Germinal center (tissue), 1 donor: ENCODE results near the gene MEMO1.
"Not testable (repeated sequence)": the region's sequence is repeated elsewhere in the genome, so short reads cannot be mapped to it uniquely, and the experiment has no call there.

Experiments used
- DNase-seq: peaks from one replicate; pipeline ENCODE4 v3.0.0; 2012; ENCODE audit warnings: mixed read lengths, low spot score

Gene MEMO1

DNA sequence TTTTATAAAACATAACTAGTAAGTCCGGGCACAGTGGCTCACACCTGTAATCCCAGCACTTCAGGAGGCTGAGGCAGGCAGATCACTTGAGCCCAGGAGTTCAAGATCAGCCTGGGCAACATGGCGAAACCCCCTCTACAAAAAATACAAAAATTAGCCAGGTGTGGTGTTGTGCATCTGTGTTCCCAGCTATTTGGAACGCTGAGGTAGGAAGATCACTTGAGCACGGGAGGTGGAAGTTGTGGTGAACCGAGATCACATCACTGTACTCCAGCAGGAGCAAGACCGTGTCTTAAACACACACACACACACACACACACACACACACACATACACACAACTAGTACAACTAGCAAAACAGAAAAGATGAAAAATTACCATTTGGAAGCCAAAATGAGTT, 103.3 kb downstream of the MEMO1 start:
- not testable (repeated sequence) for DNase-seq

DNA sequence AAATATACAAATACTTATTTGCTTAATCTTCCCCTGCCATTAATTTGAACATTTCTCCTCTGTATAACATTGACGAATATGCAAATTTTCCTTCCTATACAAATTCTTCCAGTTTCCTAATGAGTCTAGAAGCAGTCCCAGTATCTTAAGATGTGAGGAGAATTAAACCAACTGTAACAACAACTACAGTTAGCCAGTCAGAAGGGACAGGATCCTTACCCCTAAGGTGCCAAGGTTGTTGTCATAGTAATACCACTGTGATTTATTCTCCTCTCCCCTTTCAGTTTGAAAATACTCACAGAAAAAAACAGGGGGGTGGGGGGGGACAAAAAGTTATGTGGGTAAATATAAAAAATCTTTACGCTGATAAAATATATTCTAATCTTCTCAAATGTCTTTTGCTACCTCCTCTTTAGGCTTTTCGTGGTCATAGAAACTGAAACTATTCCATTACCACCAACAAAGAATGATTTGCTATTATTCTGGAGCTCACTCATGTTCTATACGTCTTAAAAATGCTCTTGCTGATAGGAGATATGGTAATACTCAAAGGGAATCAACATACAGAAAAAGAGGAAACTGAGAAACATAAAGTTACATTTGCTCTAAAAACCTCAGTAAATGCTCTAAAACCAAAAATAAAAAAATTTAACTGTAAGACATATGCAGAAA, 107.6 kb downstream of the MEMO1 start:
- no peak for DNase-seq

DNA sequence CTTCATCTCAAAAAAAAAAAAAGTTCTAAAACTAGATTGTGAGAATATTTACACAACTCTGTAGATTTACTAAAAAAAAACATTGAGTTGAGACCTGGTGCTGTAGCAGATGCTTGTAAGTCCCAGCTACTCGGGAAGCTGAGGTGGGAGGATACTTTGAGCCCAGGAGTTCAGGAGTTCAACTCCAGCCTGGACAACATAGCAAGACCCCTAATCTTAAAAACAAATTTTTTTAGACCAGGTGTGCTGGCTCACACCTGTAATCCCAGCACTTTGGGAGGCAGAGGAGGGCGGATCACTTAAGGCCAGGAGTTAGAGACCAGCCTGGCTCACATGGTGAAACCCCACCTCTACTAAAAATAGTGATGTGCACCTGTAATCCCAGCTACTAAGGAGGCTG, 108.9 kb downstream of the MEMO1 start:
- no peak for DNase-seq

DNA sequence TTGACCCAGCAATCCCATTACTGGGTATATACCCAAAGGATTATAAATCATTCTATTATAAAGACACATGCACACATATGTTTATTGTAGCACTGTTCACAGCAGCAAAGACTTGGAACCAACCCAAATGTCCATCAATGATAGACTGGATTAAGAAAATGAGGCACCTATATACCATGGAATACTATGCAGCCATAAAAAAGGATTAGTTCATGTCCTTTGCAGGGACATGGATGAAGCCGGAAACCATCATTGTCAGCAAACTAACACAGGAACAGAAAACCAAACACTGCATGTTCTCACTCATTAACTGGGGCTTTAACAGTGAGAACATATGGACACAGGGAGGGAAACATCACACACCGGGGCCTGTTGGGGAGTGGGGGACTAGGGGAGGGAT, 110.7 kb downstream of the MEMO1 start:
- not testable (repeated sequence) for DNase-seq

DNA sequence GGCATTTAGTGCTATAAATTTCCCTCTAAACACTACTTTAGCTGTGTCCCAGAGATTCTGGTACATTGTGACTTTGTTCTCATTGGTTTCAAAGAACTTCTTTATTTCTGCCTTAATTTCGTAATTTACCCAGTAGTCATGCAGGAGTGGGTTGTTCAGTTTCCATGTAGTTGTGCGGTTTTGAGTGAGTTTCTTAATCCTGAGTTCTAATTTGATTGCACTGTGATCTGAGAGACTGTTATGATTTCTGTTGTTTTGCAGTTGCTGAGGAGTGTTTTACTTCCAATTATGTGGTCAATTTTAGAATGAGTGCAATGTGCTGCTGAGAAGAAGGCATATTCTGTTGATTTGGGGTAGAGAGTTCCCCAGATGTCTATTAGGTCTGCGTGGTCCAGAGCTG, 112.5 kb downstream of the MEMO1 start:
- DNase-seq: not testable (repeated sequence)

DNA sequence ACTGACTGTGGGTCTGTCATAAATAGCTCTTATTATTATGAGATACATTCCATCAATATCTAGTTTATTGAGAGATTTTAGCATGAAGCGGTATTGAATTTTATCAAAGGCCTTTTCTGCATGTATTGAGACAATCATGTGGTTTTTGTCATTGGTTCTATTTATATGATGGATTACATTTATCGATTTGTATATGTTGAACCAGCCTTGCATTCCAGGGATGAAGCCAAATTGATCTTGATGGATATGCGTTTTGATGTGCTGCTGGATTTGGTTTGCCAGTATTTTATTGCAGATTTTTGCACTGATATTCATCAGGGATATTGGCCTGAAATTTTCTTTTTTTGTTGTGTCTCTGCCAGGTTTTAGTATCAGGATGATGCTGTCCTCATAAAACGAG, 113.5 kb downstream of the MEMO1 start:
- not testable (repeated sequence) for DNase-seq

DNA sequence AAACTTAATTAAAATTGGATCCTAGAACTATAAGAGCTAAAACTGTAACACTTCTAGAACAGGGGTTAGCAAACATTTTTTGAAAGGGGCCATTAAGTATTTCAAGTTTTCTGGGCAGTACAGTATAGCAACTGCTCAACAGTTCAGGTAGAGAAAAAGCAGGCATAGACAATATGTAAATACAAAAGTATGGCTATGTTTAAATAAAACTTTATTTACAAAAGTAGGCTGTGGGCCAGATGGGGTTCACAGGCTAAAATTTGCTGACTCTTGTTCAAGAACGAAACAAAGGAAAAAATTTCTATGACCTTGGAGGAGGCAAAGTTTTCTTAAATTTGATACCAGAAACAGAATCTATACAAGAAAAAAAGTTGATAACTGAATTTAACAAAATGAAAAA, 114.5 kb downstream of the MEMO1 start:
- no peak for DNase-seq

DNA sequence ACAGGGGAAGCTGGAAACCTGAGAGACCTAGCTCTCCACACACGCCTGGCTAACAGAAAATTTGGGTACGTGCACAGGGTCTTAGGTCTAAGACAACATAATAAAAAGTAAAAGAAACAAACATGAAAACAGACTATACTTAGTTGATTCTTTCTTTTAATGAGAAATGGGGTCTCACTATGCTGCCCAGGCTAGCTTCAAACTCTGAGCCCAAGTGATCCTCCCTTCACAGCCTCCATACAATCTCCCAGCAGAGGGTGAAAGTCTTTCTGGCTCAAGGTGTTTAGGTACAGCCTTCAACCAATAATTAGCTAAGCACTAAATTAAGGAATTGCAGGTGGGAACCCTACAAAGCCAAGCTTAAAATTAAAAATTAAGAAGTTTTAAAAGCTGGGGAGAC, 116.2 kb downstream of the MEMO1 start:
- DNase-seq: no peak

DNA sequence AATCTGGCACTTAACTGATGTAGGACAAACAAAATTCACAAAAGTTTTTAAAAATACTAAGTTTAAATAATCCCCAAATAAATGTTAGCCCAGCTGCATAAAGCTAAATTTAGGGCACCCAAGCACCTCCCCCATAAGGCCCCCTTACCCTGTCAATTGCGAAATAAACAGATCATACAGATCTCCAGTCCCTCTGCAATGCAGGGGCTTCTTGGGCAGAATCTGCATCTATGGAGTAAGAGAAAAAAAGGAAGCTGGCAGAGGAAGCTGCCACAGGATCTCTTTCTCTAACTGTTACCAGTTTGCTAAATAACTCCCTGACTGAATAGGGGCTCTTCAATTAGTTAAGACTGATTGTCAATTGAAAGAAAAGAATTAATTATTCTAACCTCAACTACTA, 117.7 kb downstream of the MEMO1 start:
- no peak for DNase-seq

DNA sequence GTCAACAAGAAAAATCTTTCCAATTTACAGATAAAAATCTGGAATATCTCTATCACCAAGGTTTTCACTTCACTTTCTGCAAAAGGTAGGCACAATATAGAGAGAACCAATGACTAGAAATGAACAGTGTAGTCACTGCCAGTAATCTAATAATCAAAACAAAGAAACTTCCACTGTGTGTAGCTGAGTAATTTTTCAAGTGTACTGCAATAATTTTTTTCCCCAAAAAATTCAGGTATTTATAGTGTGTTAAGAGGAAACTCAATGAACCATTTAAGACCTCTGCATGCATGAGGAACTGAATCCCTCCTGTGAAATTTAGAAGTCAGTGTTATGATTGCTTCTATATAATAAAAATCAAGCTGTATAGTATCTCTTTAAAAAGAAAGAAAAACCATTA, 121.8 kb downstream of the MEMO1 start:
- no peak for DNase-seq

DNA sequence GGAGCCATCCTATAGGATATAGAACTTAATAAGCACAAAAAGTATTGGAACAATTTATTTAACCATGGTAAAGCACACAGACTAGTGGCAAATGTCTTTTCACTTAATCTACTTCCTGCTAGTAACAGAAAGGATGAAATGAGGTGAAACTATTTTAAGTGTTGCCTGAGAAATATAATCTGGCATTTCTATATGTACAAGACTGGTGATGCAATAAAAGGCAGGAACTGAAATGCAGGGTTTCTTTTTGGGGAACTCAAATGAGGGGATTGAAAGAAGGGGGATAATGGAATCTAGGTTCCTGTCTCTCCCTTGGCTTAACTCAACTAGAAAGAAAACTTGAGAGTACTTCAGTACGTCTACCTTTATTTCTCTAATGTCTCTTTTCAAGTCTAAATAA, 122.3 kb downstream of the MEMO1 start:
- DNase-seq: no peak

DNA sequence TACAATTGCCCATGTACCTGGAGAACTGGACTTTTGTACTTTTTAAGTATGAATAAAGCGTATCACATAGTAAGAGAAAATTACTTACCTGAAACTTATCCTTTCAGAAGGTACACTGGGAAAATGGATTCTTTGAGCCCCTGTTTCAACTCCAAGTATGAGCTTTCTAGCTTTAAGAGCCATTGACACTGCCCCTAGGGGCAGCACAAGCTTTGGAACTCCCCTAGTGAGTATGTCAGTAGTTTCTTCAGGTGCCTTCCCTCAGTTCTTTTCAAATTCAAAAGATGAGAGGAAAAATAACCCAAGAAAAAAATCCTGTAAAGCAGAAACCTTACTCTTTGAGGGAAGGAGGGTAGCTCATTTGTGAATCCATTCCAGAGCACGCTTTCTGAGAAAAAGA, 124.1 kb downstream of the MEMO1 start:
- DNase-seq: no peak

DNA sequence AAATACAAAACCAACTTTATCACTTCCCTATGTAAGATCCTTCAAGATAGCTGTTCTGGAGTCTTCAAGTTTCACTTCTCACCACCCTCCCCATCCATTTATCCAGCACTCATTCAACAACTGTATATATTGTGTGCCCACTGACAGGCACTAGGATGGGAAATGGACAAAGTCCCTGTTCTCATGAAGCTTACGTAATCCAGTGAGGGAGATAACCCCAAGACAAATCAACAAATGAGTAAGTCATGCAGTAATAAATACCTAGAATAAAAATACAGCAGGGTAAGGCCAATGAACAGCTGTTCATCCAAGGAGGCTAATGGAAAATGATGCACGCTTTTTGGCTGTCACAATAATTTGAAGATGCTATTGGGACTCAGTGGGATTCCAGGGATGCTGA, 133.8 kb downstream of the MEMO1 start:
- DNase-seq: no peak

DNA sequence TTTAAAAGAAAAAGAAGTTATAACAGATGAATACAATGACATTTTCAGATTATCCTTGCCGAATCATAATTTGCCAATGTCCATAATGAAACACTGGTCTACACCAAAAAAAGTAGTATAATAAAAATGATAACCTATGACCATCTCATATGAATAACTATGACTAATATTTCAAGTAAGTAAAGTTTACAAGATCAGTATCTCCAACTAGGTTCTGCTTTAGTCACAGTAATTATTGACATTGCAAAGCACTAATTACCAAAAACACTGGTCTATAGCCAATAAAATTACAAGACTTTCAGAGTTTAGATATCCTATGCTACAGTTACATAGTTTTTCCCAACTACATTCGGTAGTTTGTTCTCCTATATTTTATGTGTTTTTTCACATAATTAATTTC, 136.7 kb downstream of the MEMO1 start:
- DNase-seq: no peak

DNA sequence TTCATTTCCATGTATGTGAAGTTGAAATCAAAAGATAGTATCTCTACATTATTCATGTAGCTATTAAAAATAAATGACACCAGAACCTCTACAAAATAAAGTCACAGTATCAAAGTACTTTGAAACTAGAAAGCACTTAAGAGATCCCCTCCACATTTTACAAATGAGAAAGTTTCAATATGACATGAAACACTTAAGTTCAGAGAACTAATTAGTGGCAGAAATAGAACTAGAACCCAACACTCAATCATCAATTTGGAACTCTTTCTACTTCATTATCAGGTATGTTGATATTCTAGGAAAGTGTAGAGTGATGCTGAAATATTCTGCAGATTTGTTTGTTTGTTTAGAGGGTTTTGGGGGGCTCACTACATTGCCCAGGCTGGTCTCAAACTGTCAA, 145.6 kb downstream of the MEMO1 start:
- no peak for DNase-seq

DNA sequence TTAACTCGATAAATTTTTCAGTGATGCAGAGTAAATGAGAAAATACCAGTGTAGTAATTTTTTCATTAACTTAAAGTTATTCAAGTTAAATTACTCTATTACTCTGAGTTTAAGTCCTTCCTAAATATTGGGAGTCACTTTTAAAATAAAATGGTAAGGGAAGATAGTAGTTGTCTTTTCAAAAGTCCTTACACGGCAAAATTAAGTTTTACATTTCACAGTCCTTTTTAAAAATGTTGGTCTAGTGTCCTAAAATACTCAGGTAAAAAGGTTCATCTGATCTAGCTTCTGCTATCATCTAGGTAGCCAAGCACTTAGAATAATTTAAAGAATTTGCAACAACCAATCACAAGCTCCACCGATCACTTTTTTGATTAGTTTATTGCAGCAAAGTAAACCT, 146.9 kb downstream of the MEMO1 start:
- DNase-seq: no peak

DNA sequence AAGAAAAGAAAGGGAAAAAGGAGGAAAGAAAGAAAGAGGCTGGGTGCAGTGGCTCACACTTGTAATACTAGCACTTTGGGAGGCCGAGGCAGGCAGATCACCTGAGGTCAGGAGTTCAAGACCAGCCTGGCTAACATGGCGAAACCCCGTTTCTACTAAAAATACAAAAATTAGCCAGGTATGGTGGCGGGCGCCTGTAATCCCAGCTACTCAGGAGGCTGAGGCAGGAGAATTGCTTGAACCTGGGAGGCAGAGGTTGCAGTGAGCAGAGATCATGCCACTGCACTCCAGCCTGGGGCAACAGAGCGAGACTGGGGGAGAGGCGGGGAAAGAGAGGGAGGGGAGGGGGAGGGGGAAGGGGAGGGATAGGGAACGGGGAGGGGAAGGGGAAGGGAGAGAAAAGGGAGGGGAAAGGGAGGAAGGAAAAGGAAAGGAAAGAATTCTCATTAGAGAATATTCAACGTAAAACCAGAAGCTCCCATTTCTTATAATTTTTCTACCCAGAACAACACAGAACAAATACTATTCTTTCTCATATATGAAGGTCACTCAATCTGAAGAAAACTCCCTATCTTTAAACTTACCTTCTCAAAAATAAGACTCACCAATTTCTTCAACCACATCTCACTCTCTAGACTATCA, 147.7 kb downstream of the MEMO1 start:
- not testable (repeated sequence) for DNase-seq

DNA sequence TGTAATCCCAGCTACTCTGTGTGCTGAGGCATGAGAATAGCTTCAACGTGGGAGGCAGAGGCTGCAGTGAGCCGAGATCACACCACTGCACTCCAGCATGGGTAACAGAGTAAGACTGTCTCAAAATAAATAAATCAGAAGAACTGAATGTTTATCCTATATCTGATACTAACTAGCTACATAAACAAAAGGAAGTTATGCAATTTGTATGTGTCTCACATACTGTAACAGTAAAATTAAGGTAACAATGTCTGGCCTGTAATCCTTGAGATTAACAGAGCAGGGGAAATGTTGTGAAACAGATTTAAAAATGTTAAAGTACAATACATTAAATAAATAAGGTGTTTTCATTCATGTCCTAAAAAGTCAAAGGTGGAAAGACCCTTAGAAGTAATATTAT, 150.8 kb downstream of the MEMO1 start:
- DNase-seq: no peak

DNA sequence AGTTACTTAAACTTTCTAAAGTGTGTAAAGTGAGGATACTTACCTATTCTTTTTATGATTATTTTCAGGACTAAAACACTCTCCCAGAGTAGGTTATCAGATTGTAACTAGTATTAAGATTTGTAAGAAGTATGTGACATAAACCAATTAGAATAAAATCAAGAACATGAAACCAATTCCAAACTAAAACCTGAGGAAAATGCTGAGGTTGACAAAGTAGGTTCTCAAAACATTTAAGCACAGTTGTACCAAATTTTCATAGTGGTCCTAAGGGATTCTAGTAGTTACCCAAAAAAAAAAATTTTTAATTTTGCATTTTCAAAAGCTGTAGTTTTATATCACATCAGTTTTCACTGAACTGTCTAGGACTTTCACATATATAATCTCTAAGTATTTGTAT, 157.3 kb downstream of the MEMO1 start:
- no peak for DNase-seq

DNA sequence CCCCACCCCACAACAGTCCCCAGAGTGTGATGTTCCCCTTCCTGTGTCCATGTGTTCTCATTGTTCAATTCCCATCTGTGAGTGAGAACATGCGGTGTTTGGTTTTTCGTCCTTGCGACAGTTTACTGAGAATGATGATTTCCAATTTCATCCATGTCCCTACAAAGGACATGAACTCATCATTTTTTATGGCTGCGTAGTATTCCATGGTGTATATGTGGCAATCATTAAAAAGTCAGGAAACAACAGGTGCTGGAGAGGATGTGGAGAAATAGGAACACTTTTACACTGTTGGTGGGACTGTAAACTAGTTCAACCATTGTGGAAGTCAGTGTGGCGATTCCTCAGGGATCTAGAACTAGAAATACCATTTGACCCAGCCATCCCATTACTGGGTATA, 168.7 kb downstream of the MEMO1 start:
- not testable (repeated sequence) for DNase-seq

DNA sequence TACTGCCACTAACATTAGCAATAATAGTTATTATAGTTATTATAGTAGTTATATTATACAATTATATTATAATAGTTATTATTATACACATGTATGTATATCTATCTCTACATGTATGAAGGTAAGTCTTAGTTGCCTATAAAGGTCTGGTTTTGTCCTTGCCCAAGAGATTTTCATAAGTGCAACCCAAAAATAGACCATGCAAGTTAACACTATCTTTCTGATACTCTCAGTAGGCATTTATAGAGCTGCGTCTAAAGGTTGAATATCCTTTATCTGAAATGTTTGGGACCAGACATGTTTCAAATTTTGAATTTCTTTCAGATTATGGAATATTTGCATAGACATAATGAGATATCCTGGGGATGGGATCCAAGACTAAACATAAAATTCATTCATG, 175.4 kb downstream of the MEMO1 start:
- no peak for DNase-seq

DNA sequence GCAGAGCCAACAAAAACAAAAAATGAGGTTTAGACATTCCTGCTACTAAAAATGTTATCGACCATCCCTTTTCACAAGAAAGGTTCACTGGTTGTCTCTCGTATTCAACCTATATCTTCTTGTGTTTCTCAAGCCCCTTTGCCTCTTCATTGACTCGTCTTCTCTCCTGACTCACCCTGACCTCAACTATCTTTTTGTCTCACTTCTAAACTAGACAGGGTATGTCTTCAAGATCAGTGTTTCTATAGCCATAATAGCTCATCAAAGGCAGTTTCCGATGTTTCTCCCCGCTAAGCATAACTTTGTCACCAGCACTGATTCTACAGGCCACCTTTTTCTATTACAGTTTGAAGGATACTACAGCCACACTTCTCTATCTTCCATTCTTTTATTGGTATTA, 178.4 kb downstream of the MEMO1 start:
- no peak for DNase-seq

DNA sequence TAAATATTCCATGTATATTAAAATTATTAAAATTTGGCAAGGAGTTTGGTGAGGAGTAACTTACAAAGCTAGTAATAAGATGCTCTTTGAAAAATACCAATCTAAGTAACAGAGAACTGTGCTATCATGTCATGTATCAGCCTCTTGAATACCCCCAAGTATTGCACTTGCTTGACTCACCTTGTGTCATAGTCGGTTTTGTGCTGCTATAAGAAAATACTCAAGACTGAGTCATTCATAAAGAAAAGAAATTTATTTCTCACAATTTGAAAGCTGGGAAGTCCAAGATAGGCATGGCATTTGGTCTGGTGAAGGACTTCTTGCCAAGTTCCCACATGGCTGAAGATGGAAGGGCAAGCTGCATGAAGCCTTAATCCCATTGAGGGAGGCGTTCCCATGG, 179.2 kb downstream of the MEMO1 start:
- DNase-seq: no peak

DNA sequence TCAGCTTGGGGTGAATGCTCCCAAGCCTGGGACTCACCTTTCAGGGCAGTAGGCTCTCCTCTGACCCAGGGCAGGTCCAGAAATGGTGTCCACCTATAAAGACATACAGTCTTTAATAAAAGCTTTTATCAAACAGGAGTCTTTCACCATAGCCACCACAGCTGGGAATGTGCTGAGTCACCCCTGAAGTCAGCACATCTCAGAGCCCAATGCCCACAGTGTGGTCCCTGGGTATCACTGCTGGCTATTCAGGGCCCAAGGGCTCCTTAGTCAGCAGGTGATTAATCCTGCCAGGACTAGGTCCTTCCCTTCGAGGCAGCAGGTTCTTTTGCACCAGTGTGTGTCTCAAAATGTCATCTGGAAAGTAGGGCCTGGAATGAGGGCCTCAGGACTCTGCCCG, 181.9 kb downstream of the MEMO1 start:
- no peak for DNase-seq
